GM12878 (cell line): ENCODE data around the gene KRTAP6-3. TPM values are rescaled to one million over a fixed set of nuclear protein-coding genes. Genes with fewer than 3 reads are reported as not detected.

Experiments used
- ATAC-seq: fragments of 200-7000 bp; cut with Tn5 transposase; 3 replicates; pipeline ENCODE4 v1.9.1; 2020; ENCODE audit warnings: mild to moderate bottlenecking, moderate library complexity
- BruUV-seq: library from RNA; stranded (reverse); fragments of 400-500 nt; replicated peaks from 2 replicates; lab custom pipeline; 2021; lab: Mats Ljungman, UMichigan
- CTCF ChIA-PET: fragments of 300-600 bp; sonication (Branson Sonifier 250); formaldehyde crosslinking; extraction: SDS; loops from one replicate; lab custom pipeline; 2021; ENCODE audit warnings: inconsistent platforms; lab: Yijun Ruan, JAX
- POLR2A ChIA-PET: fragments of 350-600 bp; formaldehyde crosslinking; extraction: SDS; loops from one replicate; lab custom pipeline; 2021; ENCODE audit warnings: inconsistent platforms; lab: Charles Lee
- RAD21 ChIA-PET: fragments of 300-600 bp; sonication (Branson Sonifier 250); formaldehyde crosslinking; loops from one replicate; lab custom pipeline; 2023; ENCODE audit warnings: antibody characterized with exemption; ENCODE audit not compliant: unreplicated experiment; lab: Charles Lee
- SMC1A ChIA-PET: fragments of 300-600 bp; sonication (Branson Sonifier 250); formaldehyde crosslinking; loops from one replicate; lab custom pipeline; 2023; ENCODE audit not compliant: unreplicated experiment, uncharacterized antibody; lab: Charles Lee
- DNase-seq: peaks from one replicate; pipeline ENCODE4 v3.0.0-alpha.2; 2011; ENCODE audit warnings: low read depth, low spot score
- FAIRE-seq: peaks from 3 replicates; lab custom pipeline; 2011; peaks lifted over from hg19 to GRCh38; lab: Jason Lieb, UNC
- H2AFZ ChIP-seq: 2 replicates; pipeline ENCODE4 v1.6.0; 2011; ENCODE audit warnings: low read depth, low read length, control low read depth; ENCODE audit not compliant: control insufficient read depth
- H3K27ac ChIP-seq: 2 replicates; pipeline ENCODE4 v1.5.1; 2011; ENCODE audit warnings: control low read depth; ENCODE audit not compliant: control insufficient read depth, insufficient read depth
- H3K27me3 ChIP-seq, 2 experiments: replicated peaks in 1 of 2; 2 replicates each; pipeline versions ENCODE4 v1.6.0 to v1.6.1; 2011; ENCODE audit warnings: low read length in 1 of 2; ENCODE audit not compliant: control insufficient read depth in 2 of 2, insufficient read depth in 2 of 2
- H3K36me3 ChIP-seq, 2 experiments: 2 replicates each; pipeline ENCODE4 v1.5.1; 2011; ENCODE audit warnings: low read length in 1 of 2; ENCODE audit not compliant: control insufficient read depth in 2 of 2, insufficient read depth in 2 of 2
- H3K4me1 ChIP-seq: 2 replicates; pipeline ENCODE4 v1.6.1; 2011; ENCODE audit warnings: mild to moderate bottlenecking, low read length, moderate library complexity, mixed read lengths; ENCODE audit not compliant: control insufficient read depth, insufficient read depth
- H3K4me2 ChIP-seq: 2 replicates; pipeline ENCODE4 v1.6.0; 2011; ENCODE audit warnings: control low read depth; ENCODE audit not compliant: control insufficient read depth, insufficient read depth
- H3K4me3 ChIP-seq: fragments of 200-600 bp; sonication (generic); 2 replicates; pipeline ENCODE4 v1.5.1; 2016
- H3K79me2 ChIP-seq: 2 replicates; pipeline ENCODE4 v1.6.0; 2011; ENCODE audit warnings: low read length; ENCODE audit not compliant: control insufficient read depth, insufficient read depth
- H3K9ac ChIP-seq: 2 replicates; pipeline ENCODE4 v1.8.0; 2011; ENCODE audit warnings: low read length, control low read depth, mixed read lengths; ENCODE audit not compliant: control insufficient read depth, insufficient read depth
- H3K9me3 ChIP-seq: replicated peaks from 3 replicates; pipeline ENCODE4 v1.5.1; 2011; ENCODE audit warnings: mild to moderate bottlenecking, low read length; ENCODE audit not compliant: control insufficient read depth, insufficient read depth
- H4K20me1 ChIP-seq: 2 replicates; pipeline ENCODE4 v1.6.0; 2011; ENCODE audit not compliant: control insufficient read depth, insufficient read depth
- BCL11A ChIP-seq: IDR thresholded peaks from 2 replicates; pipeline ENCODE4 v1.6.1; 2011; ENCODE audit warnings: low read depth, low read length
- BMI1 ChIP-seq: fragments of 450-650 bp; IDR thresholded peaks from 2 replicates; pipeline ENCODE4 v1.6.1; 2016; ENCODE audit warnings: mild to moderate bottlenecking, moderate library complexity, borderline replicate concordance
- BRCA1 ChIP-seq: IDR thresholded peaks from 2 replicates; pipeline ENCODE4 v1.6.1; 2011; ENCODE audit warnings: low read depth, low read length, improper control_type of control experiment
- ZNF592 ChIP-seq: fragments of 450-650 bp; IDR thresholded peaks from 2 replicates; pipeline ENCODE4 v1.6.1; 2017; ENCODE audit warnings: mild to moderate bottlenecking, moderate library complexity
- WGBS: methylation state at CpG from one replicate; pipeline ENCODE4 v1.1.6; 2016; ENCODE audit warnings: low lambda C conversion rate; ENCODE audit not compliant: insufficient replicate concordance, insufficient coverage; ENCODE audit errors: missing lambda C conversion rate; 5-methylcytosine and 5-hydroxymethylcytosine counted together
- in situ Hi-C: fragments of 300-500 bp; cut with MboI; formaldehyde crosslinking; loops from 9 replicates; pipeline ENCODE4 v1.14.3; 2018; ENCODE audit warnings: mixed read lengths
- intact Hi-C: fragments of 100-400 bp; cut with micrococcal nuclease; formaldehyde crosslinking; loops from one replicate; pipeline ENCODE4 v1.14.2; 2022; ENCODE audit not compliant: unreplicated experiment
- polyA plus RNA-seq, 11 experiments: library from polyadenylated mRNA; depleted of rRNA in 4 of 11; unstranded in 6 of 11; stranded (reverse) in 5 of 11; fragments of >200 nt; fragmentation: Nextera tagmentation in 4 of 11; fragmentation: Illumina TruSeq in 1 of 11; extraction: Ambion mirVana in 4 of 11; extraction: Trizol in 1 of 11; gene quantifications; 1 replicate in 1 of 11; 2 replicates in 10 of 11; pipeline versions ENCODE4 v1.2.1 to v1.2.3, GENCODE V29; 2011 to 2016; ENCODE audit warnings: inconsistent platforms in 2 of 11, missing spikeins in 2 of 11, low read depth in 1 of 11
- total RNA-seq, 4 experiments: library from RNA; depleted of rRNA in 3 of 4; stranded (reverse); fragments of >200 nt in 3 of 4; fragmentation: Illumina TruSeq in 1 of 4; extraction: Trizol in 1 of 4; gene quantifications; 2 replicates each; pipeline versions ENCODE4 v1.2.1 to v1.2.3, GENCODE V29; 2013 to 2021

KRTAP6-3 gene
- total and polyA plus RNA-seq, 10 of the 15 experiments (the other 5 are each of a cell fraction or from before 2014, with no cell fraction given), result not detected

DNA sequence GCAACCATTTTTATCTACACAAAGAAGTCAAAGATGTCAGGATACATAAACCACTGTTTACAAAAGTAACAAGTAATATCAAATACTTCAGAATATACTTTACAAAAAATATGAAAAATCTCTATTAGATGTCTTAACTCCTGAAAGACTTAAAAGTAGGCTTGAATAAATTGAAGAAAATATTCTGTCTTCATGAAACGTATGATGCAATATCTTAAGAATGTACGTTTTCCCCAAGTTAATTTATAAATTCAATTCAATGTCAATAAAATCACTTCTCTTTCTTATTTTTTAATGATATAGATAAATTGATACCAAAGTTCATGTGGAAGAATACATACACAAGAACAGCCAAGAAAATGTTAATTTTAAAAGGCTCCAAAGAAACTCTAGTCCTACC lies 37.1 kb upstream of the KRTAP6-3 start:
- Histone ChIP-seq H3K4me2 (no peak overlapping the region), H2AFZ (no peak overlapping the region), H3K9me3 (no peaks in the 10 kb centered on the region), H3K4me1 (no peaks in the 10 kb centered on the region), H3K4me3 (no peak overlapping the region), H4K20me1 (no peaks in the 10 kb centered on the region), H3K27ac (no peak overlapping the region), H3K27me3 (no peaks in the 10 kb centered on the region), H3K36me3 (no peaks in the 10 kb centered on the region), H3K79me2 (no peaks in the 10 kb centered on the region), H3K9ac (no peak overlapping the region)
- ChIA-PET CTCF (no interaction called here), POLR2A (no interaction called here), RAD21 (interaction anchor here (0.6 kb wide), 1 partner anchor 531 kb away, joined by 6 read pairs; no protein-coding TSS in a partner anchor), SMC1A (no interaction called here)
- no peak for TF ChIP-seq BCL11A
- TF ChIP-seq BMI1, result no peak
- TF ChIP-seq ZNF592, result no peak
- no peak for TF ChIP-seq BRCA1
- no peak for DNase-seq
- no TSS peak for BruUV-seq
- ATAC-seq, result no peak
- FAIRE-seq, result no peak
- WGBS, result 6% methylated on average over 2 of the region's 2 CpGs
- in situ Hi-C loops (no loop called here), intact Hi-C loops (no loop called here)
